H9 (cell line): ENCODE data around the gene KIAA0753. TPM values are rescaled to one million over a fixed set of nuclear protein-coding genes. Genes with fewer than 3 reads are reported as not detected.

ENCODE experiments used
- DNase-seq: peaks from one replicate; pipeline ENCODE4 v3.0.0-alpha.2; 2017
- H2AFZ ChIP-seq: one replicate; pipeline ENCODE4 v1.6.1; 2013; ENCODE audit warnings: mild to moderate bottlenecking, low read length, control low read depth, moderate library complexity
- H2AK5ac ChIP-seq: 2 replicates; pipeline ENCODE4 v1.6.1; 2013; ENCODE audit warnings: low read length, control low read depth, mixed read lengths; ENCODE audit not compliant: insufficient read length
- H2BK120ac ChIP-seq: one replicate; pipeline ENCODE4 v1.6.1; 2013; ENCODE audit warnings: low read depth, mild to moderate bottlenecking, low read length, control low read depth, inconsistent platforms; ENCODE audit not compliant: poor library complexity, severe bottlenecking
- H2BK12ac ChIP-seq: 2 replicates; pipeline ENCODE4 v1.6.1; 2013; ENCODE audit warnings: low read length, control low read depth, mixed read lengths, low read depth; ENCODE audit not compliant: insufficient read length
- H2BK15ac ChIP-seq: 2 replicates; pipeline ENCODE4 v1.6.1; 2013; ENCODE audit warnings: low read depth, low read length, control low read depth
- H2BK20ac ChIP-seq: one replicate; pipeline ENCODE4 v1.6.1; 2013; ENCODE audit warnings: low read depth, mild to moderate bottlenecking, low read length, control low read depth, inconsistent platforms; ENCODE audit not compliant: poor library complexity, severe bottlenecking
- H2BK5ac ChIP-seq: 2 replicates; pipeline ENCODE4 v1.6.1; 2013; ENCODE audit warnings: low read length, control low read depth, mixed read lengths; ENCODE audit not compliant: insufficient read length
- H3K14ac ChIP-seq: 2 replicates; pipeline ENCODE4 v1.6.1; 2013; ENCODE audit warnings: low read length, control low read depth; ENCODE audit not compliant: insufficient read depth
- H3K18ac ChIP-seq: 2 replicates; pipeline ENCODE4 v1.6.1; 2013; ENCODE audit warnings: low read depth, mild to moderate bottlenecking, mixed read lengths, low read length, control low read depth; ENCODE audit not compliant: insufficient read length
- H3K23ac ChIP-seq: 2 replicates; pipeline ENCODE4 v1.6.1; 2013; ENCODE audit warnings: low read length, control low read depth, mixed read lengths, low read depth; ENCODE audit not compliant: insufficient read length
- H3K23me2 ChIP-seq: 2 replicates; pipeline ENCODE4 v1.6.1; 2013; ENCODE audit warnings: low read depth, mild to moderate bottlenecking, mixed read lengths, low read length, control low read depth; ENCODE audit not compliant: insufficient read length, poor library complexity, severe bottlenecking
- H3K27ac ChIP-seq: 2 replicates; pipeline ENCODE4 v1.5.1; 2013; ENCODE audit warnings: low read length, control low read depth, mixed read lengths, low read depth; ENCODE audit not compliant: insufficient read length
- H3K27me3 ChIP-seq: 2 replicates; pipeline ENCODE4 v1.6.1; 2013; ENCODE audit warnings: low read length, control low read depth, inconsistent platforms; ENCODE audit not compliant: insufficient read depth
- H3K4ac ChIP-seq: 2 replicates; pipeline ENCODE4 v1.6.1; 2013; ENCODE audit warnings: low read depth, mild to moderate bottlenecking, control low read depth, inconsistent platforms, low read length, moderate library complexity
- H3K4me1 ChIP-seq: 2 replicates; pipeline ENCODE4 v1.6.1; 2013; ENCODE audit warnings: low read length, control low read depth, inconsistent platforms; ENCODE audit not compliant: insufficient read depth
- H3K4me2 ChIP-seq: 2 replicates; pipeline ENCODE4 v1.6.1; 2013; ENCODE audit warnings: low read length, control low read depth, mixed read lengths; ENCODE audit not compliant: insufficient read length, insufficient read depth
- H3K56ac ChIP-seq: 2 replicates; pipeline ENCODE4 v1.6.1; 2013; ENCODE audit warnings: low read depth, mild to moderate bottlenecking, mixed read lengths, low read length, control low read depth; ENCODE audit not compliant: insufficient read length
- H3K79me1 ChIP-seq: 2 replicates; pipeline ENCODE4 v1.6.1; 2013; ENCODE audit warnings: low read depth, mild to moderate bottlenecking, moderate library complexity, low read length, control low read depth, inconsistent platforms; ENCODE audit not compliant: insufficient read depth, poor library complexity, severe bottlenecking
- H3K79me2 ChIP-seq: 2 replicates; pipeline ENCODE4 v1.6.1; 2013; ENCODE audit warnings: low read length, control low read depth, inconsistent platforms; ENCODE audit not compliant: insufficient read depth
- H3K9ac ChIP-seq: 2 replicates; pipeline ENCODE4 v1.6.1; 2013; ENCODE audit warnings: low read length, control low read depth, mixed read lengths; ENCODE audit not compliant: insufficient read length; ENCODE audit errors: extremely low read depth
- H3K9me3 ChIP-seq: one replicate; pipeline ENCODE4 v1.6.1; 2013; ENCODE audit warnings: low read depth, low read length, inconsistent platforms; ENCODE audit not compliant: control insufficient read depth
- H3T11ph ChIP-seq: one replicate; pipeline ENCODE4 v1.6.1; 2013; ENCODE audit warnings: mild to moderate bottlenecking, low read length, control low read depth, inconsistent platforms
- H4K20me1 ChIP-seq: one replicate; pipeline ENCODE4 v1.6.1; 2013; ENCODE audit not compliant: control insufficient read depth, insufficient read length, insufficient read depth
- H4K5ac ChIP-seq: 2 replicates; pipeline ENCODE4 v1.6.1; 2013; ENCODE audit warnings: low read depth, mild to moderate bottlenecking, mixed read lengths, low read length, control low read depth; ENCODE audit not compliant: insufficient read length
- H4K8ac ChIP-seq: replicated peaks from 2 replicates; pipeline ENCODE4 v1.6.1; 2013; ENCODE audit warnings: low read length, control low read depth, mixed read lengths, low read depth; ENCODE audit not compliant: insufficient read length
- H4K91ac ChIP-seq: 2 replicates; pipeline ENCODE4 v1.6.1; 2013; ENCODE audit warnings: low read depth, mild to moderate bottlenecking, moderate library complexity, mixed read lengths, low read length, control low read depth; ENCODE audit not compliant: insufficient read length
- H3K27ac Mint-ChIP-seq, 3 experiments: 2 replicates in 2 of 3; 3 replicates in 1 of 3; pipeline ENCODE4 v1.8.0; 2020 to 2021; ENCODE audit warnings: mixed read lengths in 3 of 3, mild to moderate bottlenecking in 1 of 3, moderate library complexity in 1 of 3
- H3K27me3 Mint-ChIP-seq: 2 replicates; pipeline ENCODE4 v1.8.0; 2021; ENCODE audit warnings: low read depth, mild to moderate bottlenecking, moderate library complexity, mixed read lengths
- H3K36me3 Mint-ChIP-seq, 3 experiments: 2 replicates in 2 of 3; 3 replicates in 1 of 3; pipeline ENCODE4 v1.8.0; 2020 to 2021; ENCODE audit warnings: low read depth in 3 of 3, mixed read lengths in 3 of 3; ENCODE audit not compliant: insufficient read depth in 1 of 3
- H3K4me1 Mint-ChIP-seq, 2 experiments: 2 replicates each; pipeline ENCODE4 v1.8.0; 2020; ENCODE audit warnings: mixed read lengths in 2 of 2
- H3K4me3 Mint-ChIP-seq, 2 experiments: 2 replicates in 1 of 2; 3 replicates in 1 of 2; pipeline ENCODE4 v1.8.0; 2020 to 2021; ENCODE audit warnings: mild to moderate bottlenecking in 2 of 2, mixed read lengths in 2 of 2, moderate library complexity in 1 of 2
- H3K9me3 Mint-ChIP-seq, 2 experiments: 2 replicates in 1 of 2; 3 replicates in 1 of 2; pipeline ENCODE4 v1.8.0; 2020; ENCODE audit warnings: mild to moderate bottlenecking in 2 of 2, mixed read lengths in 2 of 2, moderate library complexity in 1 of 2
- WGBS: extraction: QIAGEN DNeasy Blood & Tissue Kit; methylation state at CpG from one replicate; pipeline ENCODE4 v1.1.7; 2013; ENCODE audit warnings: missing lambda C conversion rate, low lambda C conversion rate, mixed read lengths; ENCODE audit not compliant: insufficient read length; ENCODE audit errors: extremely low coverage; 5-methylcytosine and 5-hydroxymethylcytosine counted together
- total RNA-seq: library from RNA; stranded (reverse); gene quantifications from 2 replicates; pipeline ENCODE4 v1.2.1, GENCODE V29; 2021
- TF ChIP-seq, protein P1 (sequence below): fragments of 200-600 bp; sonication (generic); conservative IDR thresholded peaks from 3 replicates; pipeline ENCODE4 v1.8.0; 2021; ENCODE audit warnings: antibody characterized with exemption, mild to moderate bottlenecking

KIAA0753 gene
- total RNA-seq, 1 experiment from 2014 or later, result 37.2 TPM

DNA sequence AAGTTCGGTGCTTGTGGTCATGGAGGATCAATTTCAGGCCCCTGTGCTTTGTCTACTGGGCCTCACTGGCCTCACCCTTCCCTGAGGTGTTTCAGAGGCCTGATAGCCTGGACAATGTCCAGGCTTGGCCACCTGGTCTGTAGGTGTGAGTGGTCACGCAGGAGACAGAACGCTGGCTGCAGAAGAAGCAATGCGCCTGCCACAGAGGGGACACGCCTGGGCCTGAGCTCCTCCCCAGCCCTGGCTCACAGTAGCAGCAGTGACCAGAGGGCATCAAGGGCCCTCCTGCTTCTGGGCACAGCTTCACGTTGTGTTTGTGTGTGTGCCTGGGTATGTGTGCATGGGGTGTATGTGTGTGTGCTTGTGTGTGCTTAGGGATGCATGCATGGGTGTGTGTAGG lies 82.2 kb downstream of the KIAA0753 start:
- no peaks in the 10 kb centered on the region for H3K79me1 ChIP-seq
- H2AK5ac ChIP-seq, result no peak overlapping the region
- no peak overlapping the region for H4K8ac ChIP-seq
- no peaks in the 10 kb centered on the region for H3K9me3 ChIP-seq
- H3K27ac ChIP-seq, result no peak overlapping the region
- no peak overlapping the region for H2BK5ac ChIP-seq
- H4K91ac ChIP-seq, result no peak overlapping the region
- H3K79me2 ChIP-seq, result no peaks in the 10 kb centered on the region
- peaks cover 8% of the 10 kb centered on the region for H3K23me2 ChIP-seq
- H3K4ac ChIP-seq, result no peak overlapping the region
- TF ChIP-seq, protein P1, sequence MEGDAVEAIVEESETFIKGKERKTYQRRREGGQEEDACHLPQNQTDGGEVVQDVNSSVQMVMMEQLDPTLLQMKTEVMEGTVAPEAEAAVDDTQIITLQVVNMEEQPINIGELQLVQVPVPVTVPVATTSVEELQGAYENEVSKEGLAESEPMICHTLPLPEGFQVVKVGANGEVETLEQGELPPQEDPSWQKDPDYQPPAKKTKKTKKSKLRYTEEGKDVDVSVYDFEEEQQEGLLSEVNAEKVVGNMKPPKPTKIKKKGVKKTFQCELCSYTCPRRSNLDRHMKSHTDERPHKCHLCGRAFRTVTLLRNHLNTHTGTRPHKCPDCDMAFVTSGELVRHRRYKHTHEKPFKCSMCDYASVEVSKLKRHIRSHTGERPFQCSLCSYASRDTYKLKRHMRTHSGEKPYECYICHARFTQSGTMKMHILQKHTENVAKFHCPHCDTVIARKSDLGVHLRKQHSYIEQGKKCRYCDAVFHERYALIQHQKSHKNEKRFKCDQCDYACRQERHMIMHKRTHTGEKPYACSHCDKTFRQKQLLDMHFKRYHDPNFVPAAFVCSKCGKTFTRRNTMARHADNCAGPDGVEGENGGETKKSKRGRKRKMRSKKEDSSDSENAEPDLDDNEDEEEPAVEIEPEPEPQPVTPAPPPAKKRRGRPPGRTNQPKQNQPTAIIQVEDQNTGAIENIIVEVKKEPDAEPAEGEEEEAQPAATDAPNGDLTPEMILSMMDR, result no peak
- no peak overlapping the region for H4K5ac ChIP-seq
- no peak overlapping the region for H2AFZ ChIP-seq
- no peak overlapping the region for H3T11ph ChIP-seq
- H2BK12ac ChIP-seq, result no peak overlapping the region
- peaks cover 21% of the 10 kb centered on the region for H3K27me3 ChIP-seq
- H3K27ac Mint-ChIP-seq, result no peak overlapping the region
- no peak overlapping the region for H2BK20ac ChIP-seq
- no peaks in the 10 kb centered on the region; a peak in 1 of 5 replicates for H3K9me3 Mint-ChIP-seq
- no peak overlapping the region for H3K4me2 ChIP-seq
- H3K4me1 Mint-ChIP-seq, result peaks cover 18 to 28% of the 10 kb centered on the region in 2 experiments
- H3K18ac ChIP-seq, result no peak overlapping the region
- H2BK120ac ChIP-seq, result no peak overlapping the region
- whole genome bisulfite sequencing, result no CpG with 5 or more reads among the region's 6 CpGs
- H3K4me3 Mint-ChIP-seq, result peak overlapping the region in 1 of 2 experiments; percentile 19; a peak in 1 of 5 replicates
- DNase-seq, result no peak
- no peak overlapping the region for H2BK15ac ChIP-seq
- H3K23ac ChIP-seq, result no peak overlapping the region
- H4K20me1 ChIP-seq, result no peaks in the 10 kb centered on the region
- H3K4me1 ChIP-seq, result no peaks in the 10 kb centered on the region
- H3K56ac ChIP-seq, result no peak overlapping the region
- no peak overlapping the region for H3K9ac ChIP-seq
- peaks cover 69% of the 10 kb centered on the region for H3K27me3 Mint-ChIP-seq
- no peak overlapping the region for H3K14ac ChIP-seq
- H3K36me3 Mint-ChIP-seq, result no peaks in the 10 kb centered on the region; a peak in 1 of 7 replicates
